Panc1 (cell line): ENCODE results near the gene AAK1.

ENCODE experiments used
- POLR2AphosphoS5 ChIP-seq: IDR thresholded peaks from 2 replicates; pipeline ENCODE4 v1.6.1; 2012; ENCODE audit warnings: mild to moderate bottlenecking, low read depth, low read length, moderate library complexity
- SIN3A ChIP-seq: IDR thresholded peaks from 2 replicates; pipeline ENCODE4 v1.6.1; 2012; ENCODE audit warnings: low read depth, mild to moderate bottlenecking, low read length, moderate library complexity, borderline replicate concordance; ENCODE audit not compliant: insufficient read depth
- TCF7L2 ChIP-seq: IDR thresholded peaks from 2 replicates; pipeline ENCODE4 v1.6.1; 2011; ENCODE audit warnings: mild to moderate bottlenecking, low read depth, low read length, inconsistent platforms
- TF ChIP-seq, protein P1 (sequence below): fragments of 450-650 bp; IDR thresholded peaks from 2 replicates; pipeline ENCODE4 v1.5.1; 2017; ENCODE audit warnings: mild to moderate bottlenecking
- TF ChIP-seq, protein P2 (sequence below), 2 experiments: IDR thresholded peaks; 2 replicates each; pipeline ENCODE4 v1.6.1; 2011 to 2012; ENCODE audit warnings: low read depth in 2 of 2, control low read depth in 1 of 2, low read length in 1 of 2, mild to moderate bottlenecking in 1 of 2, moderate library complexity in 1 of 2; ENCODE audit not compliant: insufficient read depth in 1 of 2

DNA sequence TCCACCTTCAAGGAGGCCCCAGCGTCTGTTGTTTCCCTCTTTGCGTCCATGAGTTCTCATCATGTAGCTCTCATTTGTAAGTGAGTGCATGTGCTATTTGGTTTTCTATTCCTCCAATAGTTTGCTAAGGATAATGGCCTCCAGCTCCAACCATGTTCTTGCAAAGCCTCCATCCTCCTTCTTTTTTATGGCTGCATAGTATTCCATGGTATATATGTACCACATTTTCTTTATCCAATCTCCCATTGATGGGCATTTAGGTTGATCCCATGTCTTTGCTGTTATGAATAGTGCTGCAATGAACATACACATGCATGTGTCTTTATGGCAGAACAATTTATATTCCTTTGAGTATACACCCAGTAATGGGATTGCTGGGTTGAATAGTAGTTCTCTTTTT, 133.3 kb downstream of the AAK1 start:
- TF ChIP-seq, protein P1, sequence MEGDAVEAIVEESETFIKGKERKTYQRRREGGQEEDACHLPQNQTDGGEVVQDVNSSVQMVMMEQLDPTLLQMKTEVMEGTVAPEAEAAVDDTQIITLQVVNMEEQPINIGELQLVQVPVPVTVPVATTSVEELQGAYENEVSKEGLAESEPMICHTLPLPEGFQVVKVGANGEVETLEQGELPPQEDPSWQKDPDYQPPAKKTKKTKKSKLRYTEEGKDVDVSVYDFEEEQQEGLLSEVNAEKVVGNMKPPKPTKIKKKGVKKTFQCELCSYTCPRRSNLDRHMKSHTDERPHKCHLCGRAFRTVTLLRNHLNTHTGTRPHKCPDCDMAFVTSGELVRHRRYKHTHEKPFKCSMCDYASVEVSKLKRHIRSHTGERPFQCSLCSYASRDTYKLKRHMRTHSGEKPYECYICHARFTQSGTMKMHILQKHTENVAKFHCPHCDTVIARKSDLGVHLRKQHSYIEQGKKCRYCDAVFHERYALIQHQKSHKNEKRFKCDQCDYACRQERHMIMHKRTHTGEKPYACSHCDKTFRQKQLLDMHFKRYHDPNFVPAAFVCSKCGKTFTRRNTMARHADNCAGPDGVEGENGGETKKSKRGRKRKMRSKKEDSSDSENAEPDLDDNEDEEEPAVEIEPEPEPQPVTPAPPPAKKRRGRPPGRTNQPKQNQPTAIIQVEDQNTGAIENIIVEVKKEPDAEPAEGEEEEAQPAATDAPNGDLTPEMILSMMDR: no peak
- TF ChIP-seq, protein P2, sequence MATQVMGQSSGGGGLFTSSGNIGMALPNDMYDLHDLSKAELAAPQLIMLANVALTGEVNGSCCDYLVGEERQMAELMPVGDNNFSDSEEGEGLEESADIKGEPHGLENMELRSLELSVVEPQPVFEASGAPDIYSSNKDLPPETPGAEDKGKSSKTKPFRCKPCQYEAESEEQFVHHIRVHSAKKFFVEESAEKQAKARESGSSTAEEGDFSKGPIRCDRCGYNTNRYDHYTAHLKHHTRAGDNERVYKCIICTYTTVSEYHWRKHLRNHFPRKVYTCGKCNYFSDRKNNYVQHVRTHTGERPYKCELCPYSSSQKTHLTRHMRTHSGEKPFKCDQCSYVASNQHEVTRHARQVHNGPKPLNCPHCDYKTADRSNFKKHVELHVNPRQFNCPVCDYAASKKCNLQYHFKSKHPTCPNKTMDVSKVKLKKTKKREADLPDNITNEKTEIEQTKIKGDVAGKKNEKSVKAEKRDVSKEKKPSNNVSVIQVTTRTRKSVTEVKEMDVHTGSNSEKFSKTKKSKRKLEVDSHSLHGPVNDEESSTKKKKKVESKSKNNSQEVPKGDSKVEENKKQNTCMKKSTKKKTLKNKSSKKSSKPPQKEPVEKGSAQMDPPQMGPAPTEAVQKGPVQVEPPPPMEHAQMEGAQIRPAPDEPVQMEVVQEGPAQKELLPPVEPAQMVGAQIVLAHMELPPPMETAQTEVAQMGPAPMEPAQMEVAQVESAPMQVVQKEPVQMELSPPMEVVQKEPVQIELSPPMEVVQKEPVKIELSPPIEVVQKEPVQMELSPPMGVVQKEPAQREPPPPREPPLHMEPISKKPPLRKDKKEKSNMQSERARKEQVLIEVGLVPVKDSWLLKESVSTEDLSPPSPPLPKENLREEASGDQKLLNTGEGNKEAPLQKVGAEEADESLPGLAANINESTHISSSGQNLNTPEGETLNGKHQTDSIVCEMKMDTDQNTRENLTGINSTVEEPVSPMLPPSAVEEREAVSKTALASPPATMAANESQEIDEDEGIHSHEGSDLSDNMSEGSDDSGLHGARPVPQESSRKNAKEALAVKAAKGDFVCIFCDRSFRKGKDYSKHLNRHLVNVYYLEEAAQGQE (IDR thresholded peaks at IDR 0.05; ENCODE audit: insufficient read depth in 1 of 2, low read depth in 2 of 2, low read length in 1 of 2): no peak
- TF ChIP-seq POLR2AphosphoS5: no peak
- TF ChIP-seq SIN3A: no peak
- no peak for TF ChIP-seq TCF7L2
